ENCODE data around the gene ZC3HAV1.

GRCh38 chr7:139091677-139091996, 17.9 kb downstream of the ZC3HAV1 start:
- TF ChIP-seq CTCF (IDR thresholded peaks at IDR 0.05), result no peak
- no peak for TF ChIP-seq ZFX (IDR thresholded peaks at IDR 0.05; ENCODE audit: borderline replicate concordance)

All from 22Rv1 (cell line).